ENCODE data around the gene MORC2.

- TF ChIP-seq CTCF (optimal IDR thresholded peaks at IDR 0.05 in 1 of 3, IDR thresholded peaks at IDR 0.05 in 1 of 3, conservative IDR thresholded peaks at IDR 0.05 in 1 of 3; ENCODE audit: extremely low read depth in 1 of 3, insufficient read depth in 2 of 3, low read length in 3 of 3) (no peak), EZH2 (IDR thresholded peaks at IDR 0.05; ENCODE audit: low read length) (no peak)
Measured at GRCh38 chr22:30927806-30928205, 40.8 kb downstream of the MORC2 start.
